IPS-20b (cell line): Measurements from ENCODE around the gene KSR2.

Source experiments
- H3K27ac ChIP-seq: one replicate; pipeline ENCODE4 v1.5.1; 2013; ENCODE audit warnings: low read length
- H3K27me3 ChIP-seq: 2 replicates; pipeline ENCODE4 v1.6.1; 2013; ENCODE audit warnings: mild to moderate bottlenecking, low read length, inconsistent platforms; ENCODE audit not compliant: insufficient read depth
- H3K36me3 ChIP-seq: 2 replicates; pipeline ENCODE4 v1.6.1; 2013; ENCODE audit warnings: low read depth, mild to moderate bottlenecking, inconsistent platforms, low read length, moderate library complexity; ENCODE audit not compliant: insufficient read depth
- H3K4me1 ChIP-seq: 2 replicates; pipeline ENCODE4 v1.6.1; 2013; ENCODE audit warnings: mild to moderate bottlenecking, control low read depth, inconsistent platforms, low read length, moderate library complexity; ENCODE audit not compliant: insufficient read depth
- H3K4me3 ChIP-seq: 2 replicates; pipeline ENCODE4 v1.5.1; 2013; ENCODE audit warnings: mild to moderate bottlenecking, low read length, inconsistent platforms
- H3K9ac ChIP-seq: 2 replicates; pipeline ENCODE4 v1.6.1; 2013; ENCODE audit warnings: low read depth, mild to moderate bottlenecking, inconsistent platforms, low read length, moderate library complexity
- H3K9me3 ChIP-seq: 2 replicates; pipeline ENCODE4 v1.6.1; 2013; ENCODE audit warnings: mild to moderate bottlenecking, low read depth, low read length, inconsistent platforms; ENCODE audit not compliant: insufficient read depth

Gene KSR2

DNA sequence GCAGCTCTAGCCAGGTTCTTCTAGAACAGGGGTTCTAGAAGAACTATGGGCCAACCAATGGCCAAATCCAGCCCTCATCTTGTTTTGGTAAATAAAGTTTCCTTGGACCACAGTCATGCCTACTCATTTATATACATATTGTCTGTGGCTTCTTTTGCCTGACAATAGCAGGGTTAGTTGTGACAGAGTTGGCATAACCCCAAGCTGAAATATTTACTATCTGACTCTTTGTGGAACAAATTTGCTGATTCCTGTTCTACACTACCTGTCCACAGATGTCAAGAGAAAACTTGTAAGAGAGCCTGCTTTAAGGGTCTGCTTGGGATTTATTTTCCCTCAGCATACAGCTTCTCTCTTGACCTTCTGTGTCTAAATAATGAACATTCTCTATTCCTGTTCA lies 289.0 kb downstream of the KSR2 start:
- Histone ChIP-seq H3K36me3 (no peaks in the 10 kb centered on the region), H3K27ac (no peak overlapping the region), H3K9me3 (no peaks in the 10 kb centered on the region), H3K9ac (no peak overlapping the region), H3K4me3 (no peak overlapping the region), H3K4me1 (no peaks in the 10 kb centered on the region), H3K27me3 (no peaks in the 10 kb centered on the region)

GRCh38 chr12:117674763-117675162 lies 294.0 kb downstream of the KSR2 start:
- Histone ChIP-seq H3K36me3 (no peaks in the 10 kb centered on the region), H3K4me1 (no peaks in the 10 kb centered on the region), H3K27ac (no peak overlapping the region), H3K9me3 (no peaks in the 10 kb centered on the region), H3K9ac (no peak overlapping the region), H3K4me3 (no peak overlapping the region), H3K27me3 (no peaks in the 10 kb centered on the region)

DNA sequence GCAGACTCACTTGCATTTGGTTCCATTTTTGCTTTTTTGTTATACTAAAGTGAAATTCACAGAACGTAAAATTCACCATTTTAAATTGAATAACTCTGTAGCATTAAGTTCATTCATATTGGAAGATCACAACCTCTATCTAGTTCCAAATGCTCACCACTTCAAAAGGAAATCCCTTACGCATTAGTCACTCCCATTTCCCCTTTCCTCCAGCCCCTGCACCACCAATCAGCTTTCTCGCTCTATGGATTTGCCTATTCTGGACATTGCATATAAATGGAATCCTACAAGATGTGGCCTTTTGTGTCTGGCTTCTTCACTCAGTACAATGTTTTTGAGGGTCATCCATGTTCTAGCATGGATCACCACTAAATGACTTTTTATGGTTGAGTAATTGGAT lies 294.5 kb downstream of the KSR2 start:
- H3K36me3 ChIP-seq, result no peaks in the 10 kb centered on the region
- H3K4me1 ChIP-seq, result no peaks in the 10 kb centered on the region
- no peaks in the 10 kb centered on the region for H3K27me3 ChIP-seq
- no peaks in the 10 kb centered on the region for H3K9me3 ChIP-seq
- no peak overlapping the region for H3K4me3 ChIP-seq
- no peak overlapping the region for H3K9ac ChIP-seq
- no peak overlapping the region for H3K27ac ChIP-seq

DNA sequence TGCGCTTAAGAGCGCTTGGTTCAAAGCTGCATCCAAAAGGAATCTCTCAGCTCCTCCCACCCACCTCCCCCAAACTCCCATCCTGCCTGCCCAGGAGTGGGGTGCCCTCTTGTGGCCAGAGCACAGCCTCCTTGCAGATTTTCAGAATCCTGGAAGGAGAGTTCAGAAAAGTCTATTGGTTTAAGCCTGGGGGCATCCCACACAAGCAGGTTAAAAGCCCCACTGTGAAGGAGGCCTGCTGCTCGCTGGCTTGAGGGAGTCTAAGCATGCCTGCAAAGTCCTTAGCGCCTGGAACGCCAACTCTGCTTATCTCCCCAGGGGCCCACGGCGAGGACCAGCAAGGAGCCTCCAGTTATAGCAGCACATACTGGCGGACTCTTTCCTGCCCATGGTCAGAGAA lies 297.1 kb downstream of the KSR2 start:
- no peak overlapping the region for H3K4me3 ChIP-seq
- H3K36me3 ChIP-seq, result no peaks in the 10 kb centered on the region
- H3K27ac ChIP-seq, result no peak overlapping the region
- H3K9ac ChIP-seq, result no peak overlapping the region
- H3K4me1 ChIP-seq, result no peaks in the 10 kb centered on the region
- H3K9me3 ChIP-seq, result no peaks in the 10 kb centered on the region
- H3K27me3 ChIP-seq, result no peaks in the 10 kb centered on the region

DNA sequence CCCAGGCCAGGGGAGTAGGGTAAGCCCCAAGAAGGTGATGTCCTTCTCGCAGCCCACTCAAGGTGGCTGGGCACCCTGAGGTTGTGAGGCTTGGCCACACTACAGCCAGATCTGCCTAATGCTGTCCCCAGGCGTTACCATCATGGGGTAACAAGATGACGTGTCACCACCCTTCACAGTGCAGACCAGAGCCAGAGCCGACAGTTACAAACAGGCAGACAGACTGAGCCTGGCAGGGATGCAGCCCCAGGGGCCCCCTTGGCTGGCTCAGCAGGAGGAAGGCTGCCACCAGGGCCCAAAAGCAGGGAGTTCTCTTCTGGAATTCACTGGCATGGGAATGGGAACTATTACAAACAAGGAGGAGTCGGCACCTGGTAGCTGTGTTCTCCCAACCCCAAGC lies 304.6 kb downstream of the KSR2 start:
- no peak overlapping the region for H3K4me3 ChIP-seq
- H3K4me1 ChIP-seq, result no peaks in the 10 kb centered on the region
- H3K36me3 ChIP-seq, result no peaks in the 10 kb centered on the region
- no peak overlapping the region for H3K9ac ChIP-seq
- H3K27me3 ChIP-seq, result no peaks in the 10 kb centered on the region
- no peaks in the 10 kb centered on the region for H3K9me3 ChIP-seq
- no peak overlapping the region for H3K27ac ChIP-seq

DNA sequence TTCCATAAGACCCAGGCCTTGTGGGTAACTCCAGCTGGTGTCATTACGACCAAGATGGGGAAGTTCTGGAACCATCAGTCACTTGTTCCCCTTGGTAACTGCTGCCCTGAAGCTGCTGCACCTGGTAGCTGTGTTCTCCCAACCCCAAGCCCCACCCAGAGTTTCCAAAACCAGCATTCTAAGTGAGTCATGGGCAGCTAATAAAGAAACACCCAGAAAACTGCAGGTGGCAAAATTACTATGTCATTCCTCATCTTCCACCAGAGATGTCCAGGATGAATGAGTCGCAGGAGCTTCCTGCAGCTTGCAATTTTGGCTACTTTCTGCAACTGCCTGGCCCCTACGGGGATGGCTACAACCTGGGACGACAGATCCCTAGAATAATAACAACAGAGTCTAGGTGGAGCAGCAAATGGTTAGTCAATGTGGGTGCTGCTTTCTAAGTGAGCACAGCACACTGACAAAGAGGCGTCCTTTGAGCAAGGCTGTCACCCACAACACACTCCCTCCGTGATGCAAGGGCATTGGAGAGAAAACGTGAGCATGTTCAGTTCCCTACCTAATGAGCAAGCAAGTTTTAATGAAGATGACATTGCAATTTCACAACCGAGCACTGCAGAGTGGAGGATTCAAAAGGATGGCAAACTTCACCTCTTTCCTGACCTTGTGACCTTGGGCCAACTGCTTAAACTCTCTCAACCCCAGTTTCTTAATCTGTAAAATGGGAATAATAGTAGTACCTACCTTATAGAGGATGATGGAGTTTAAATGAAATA lies 306.0 kb downstream of the KSR2 start:
- no peaks in the 10 kb centered on the region for H3K36me3 ChIP-seq
- H3K4me1 ChIP-seq, result no peaks in the 10 kb centered on the region
- H3K4me3 ChIP-seq, result no peak overlapping the region
- no peak overlapping the region for H3K27ac ChIP-seq
- no peaks in the 10 kb centered on the region for H3K27me3 ChIP-seq
- no peak overlapping the region for H3K9ac ChIP-seq
- H3K9me3 ChIP-seq, result no peaks in the 10 kb centered on the region

DNA sequence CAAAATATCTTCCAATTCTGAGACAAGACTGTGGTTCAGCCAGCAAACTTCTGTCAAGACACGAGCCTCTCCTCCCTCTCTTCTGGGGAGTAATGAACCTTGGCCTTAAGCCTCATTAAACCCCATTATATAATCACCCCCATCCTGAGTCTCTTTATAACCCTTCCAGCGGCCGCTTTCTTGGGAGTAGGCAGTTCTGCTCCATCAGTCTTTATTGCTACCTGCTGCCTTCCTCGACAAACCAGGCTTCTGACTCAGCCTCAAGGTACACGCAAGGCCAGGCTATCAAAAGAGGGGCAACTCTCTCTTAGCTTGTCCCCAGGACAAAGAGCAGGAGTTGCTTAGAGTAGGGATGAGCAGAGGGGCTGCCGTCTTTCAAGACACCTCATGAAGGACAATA lies 306.6 kb downstream of the KSR2 start:
- Histone ChIP-seq H3K27ac (no peak overlapping the region), H3K4me1 (no peaks in the 10 kb centered on the region), H3K27me3 (no peaks in the 10 kb centered on the region), H3K4me3 (no peak overlapping the region), H3K9me3 (no peaks in the 10 kb centered on the region), H3K36me3 (no peaks in the 10 kb centered on the region), H3K9ac (no peak overlapping the region)

- H3K36me3 ChIP-seq, result no peaks in the 10 kb centered on the region
- H3K27me3 ChIP-seq, result no peaks in the 10 kb centered on the region
- H3K4me1 ChIP-seq, result no peaks in the 10 kb centered on the region
- no peak overlapping the region for H3K9ac ChIP-seq
- H3K9me3 ChIP-seq, result no peaks in the 10 kb centered on the region
- no peak overlapping the region for H3K4me3 ChIP-seq
- H3K27ac ChIP-seq, result no peak overlapping the region
Observed at GRCh38 chr12:117661471-117661870, 307.3 kb downstream of the KSR2 start.

GRCh38 chr12:117660896-117661295 lies 307.9 kb downstream of the KSR2 start:
- Histone ChIP-seq H3K9ac (no peak overlapping the region), H3K36me3 (no peaks in the 10 kb centered on the region), H3K4me3 (no peak overlapping the region), H3K9me3 (no peaks in the 10 kb centered on the region), H3K27ac (no peak overlapping the region), H3K4me1 (no peaks in the 10 kb centered on the region), H3K27me3 (no peaks in the 10 kb centered on the region)

DNA sequence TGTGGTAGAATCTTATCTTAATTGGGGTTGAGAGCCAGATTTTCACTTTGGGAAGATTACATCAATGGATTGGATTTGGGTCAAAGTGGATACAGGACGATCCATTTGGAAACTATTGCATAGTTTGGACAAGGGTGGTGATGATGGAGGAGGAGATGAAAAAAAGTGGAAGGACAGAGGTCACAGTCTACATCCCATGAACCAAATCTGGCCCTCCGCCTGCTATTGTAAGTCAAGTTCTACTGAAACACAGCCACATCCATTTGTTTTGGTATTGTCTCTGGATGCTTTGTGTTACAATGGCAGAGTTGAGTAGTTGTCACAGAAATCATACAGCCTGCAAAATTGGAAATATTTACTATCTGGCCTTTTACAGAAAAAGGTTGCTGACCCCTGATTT lies 310.6 kb downstream of the KSR2 start:
- no peaks in the 10 kb centered on the region for H3K27me3 ChIP-seq
- no peak overlapping the region for H3K4me3 ChIP-seq
- no peak overlapping the region for H3K27ac ChIP-seq
- H3K4me1 ChIP-seq, result no peaks in the 10 kb centered on the region
- no peaks in the 10 kb centered on the region for H3K9me3 ChIP-seq
- H3K9ac ChIP-seq, result no peak overlapping the region
- no peaks in the 10 kb centered on the region for H3K36me3 ChIP-seq

GRCh38 chr12:117649796-117650195 lies 319.0 kb downstream of the KSR2 start:
- Histone ChIP-seq H3K9ac (no peak overlapping the region), H3K27me3 (no peaks in the 10 kb centered on the region), H3K36me3 (no peaks in the 10 kb centered on the region), H3K9me3 (no peaks in the 10 kb centered on the region), H3K4me1 (no peaks in the 10 kb centered on the region), H3K27ac (no peak overlapping the region), H3K4me3 (no peak overlapping the region)

- Histone ChIP-seq H3K4me1 (no peaks in the 10 kb centered on the region), H3K27me3 (no peaks in the 10 kb centered on the region), H3K4me3 (no peak overlapping the region), H3K27ac (no peak overlapping the region), H3K36me3 (no peaks in the 10 kb centered on the region), H3K9me3 (no peaks in the 10 kb centered on the region), H3K9ac (no peak overlapping the region)
Observed at GRCh38 chr12:117646520-117646919, 322.3 kb downstream of the KSR2 start.
